H9 (cell line): ENCODE data around the gene GPR37L1. TPM values are rescaled to one million over a fixed set of nuclear protein-coding genes. Genes with fewer than 3 reads are reported as not detected.

Experiments used
- DNase-seq: peaks from one replicate; pipeline ENCODE4 v3.0.0-alpha.2; 2017
- H2AFZ ChIP-seq: one replicate; pipeline ENCODE4 v1.6.1; 2013; ENCODE audit warnings: mild to moderate bottlenecking, low read length, control low read depth, moderate library complexity
- H2AK5ac ChIP-seq: 2 replicates; pipeline ENCODE4 v1.6.1; 2013; ENCODE audit warnings: low read length, control low read depth, mixed read lengths; ENCODE audit not compliant: insufficient read length
- H2BK120ac ChIP-seq: one replicate; pipeline ENCODE4 v1.6.1; 2013; ENCODE audit warnings: low read depth, mild to moderate bottlenecking, low read length, control low read depth, inconsistent platforms; ENCODE audit not compliant: poor library complexity, severe bottlenecking
- H2BK12ac ChIP-seq: 2 replicates; pipeline ENCODE4 v1.6.1; 2013; ENCODE audit warnings: low read length, control low read depth, mixed read lengths, low read depth; ENCODE audit not compliant: insufficient read length
- H2BK15ac ChIP-seq: 2 replicates; pipeline ENCODE4 v1.6.1; 2013; ENCODE audit warnings: low read depth, low read length, control low read depth
- H2BK20ac ChIP-seq: one replicate; pipeline ENCODE4 v1.6.1; 2013; ENCODE audit warnings: low read depth, mild to moderate bottlenecking, low read length, control low read depth, inconsistent platforms; ENCODE audit not compliant: poor library complexity, severe bottlenecking
- H2BK5ac ChIP-seq: 2 replicates; pipeline ENCODE4 v1.6.1; 2013; ENCODE audit warnings: low read length, control low read depth, mixed read lengths; ENCODE audit not compliant: insufficient read length
- H3K14ac ChIP-seq: 2 replicates; pipeline ENCODE4 v1.6.1; 2013; ENCODE audit warnings: low read length, control low read depth; ENCODE audit not compliant: insufficient read depth
- H3K18ac ChIP-seq: 2 replicates; pipeline ENCODE4 v1.6.1; 2013; ENCODE audit warnings: low read depth, mild to moderate bottlenecking, mixed read lengths, low read length, control low read depth; ENCODE audit not compliant: insufficient read length
- H3K23ac ChIP-seq: 2 replicates; pipeline ENCODE4 v1.6.1; 2013; ENCODE audit warnings: low read length, control low read depth, mixed read lengths, low read depth; ENCODE audit not compliant: insufficient read length
- H3K23me2 ChIP-seq: 2 replicates; pipeline ENCODE4 v1.6.1; 2013; ENCODE audit warnings: low read depth, mild to moderate bottlenecking, mixed read lengths, low read length, control low read depth; ENCODE audit not compliant: insufficient read length, poor library complexity, severe bottlenecking
- H3K27ac ChIP-seq: 2 replicates; pipeline ENCODE4 v1.5.1; 2013; ENCODE audit warnings: low read length, control low read depth, mixed read lengths, low read depth; ENCODE audit not compliant: insufficient read length
- H3K27me3 ChIP-seq: 2 replicates; pipeline ENCODE4 v1.6.1; 2013; ENCODE audit warnings: low read length, control low read depth, inconsistent platforms; ENCODE audit not compliant: insufficient read depth
- H3K4ac ChIP-seq: 2 replicates; pipeline ENCODE4 v1.6.1; 2013; ENCODE audit warnings: low read depth, mild to moderate bottlenecking, control low read depth, inconsistent platforms, low read length, moderate library complexity
- H3K4me1 ChIP-seq: 2 replicates; pipeline ENCODE4 v1.6.1; 2013; ENCODE audit warnings: low read length, control low read depth, inconsistent platforms; ENCODE audit not compliant: insufficient read depth
- H3K4me2 ChIP-seq: 2 replicates; pipeline ENCODE4 v1.6.1; 2013; ENCODE audit warnings: low read length, control low read depth, mixed read lengths; ENCODE audit not compliant: insufficient read length, insufficient read depth
- H3K56ac ChIP-seq: 2 replicates; pipeline ENCODE4 v1.6.1; 2013; ENCODE audit warnings: low read depth, mild to moderate bottlenecking, mixed read lengths, low read length, control low read depth; ENCODE audit not compliant: insufficient read length
- H3K79me1 ChIP-seq: 2 replicates; pipeline ENCODE4 v1.6.1; 2013; ENCODE audit warnings: low read depth, mild to moderate bottlenecking, moderate library complexity, low read length, control low read depth, inconsistent platforms; ENCODE audit not compliant: insufficient read depth, poor library complexity, severe bottlenecking
- H3K79me2 ChIP-seq: 2 replicates; pipeline ENCODE4 v1.6.1; 2013; ENCODE audit warnings: low read length, control low read depth, inconsistent platforms; ENCODE audit not compliant: insufficient read depth
- H3K9ac ChIP-seq: 2 replicates; pipeline ENCODE4 v1.6.1; 2013; ENCODE audit warnings: low read length, control low read depth, mixed read lengths; ENCODE audit not compliant: insufficient read length; ENCODE audit errors: extremely low read depth
- H3K9me3 ChIP-seq: one replicate; pipeline ENCODE4 v1.6.1; 2013; ENCODE audit warnings: low read depth, low read length, inconsistent platforms; ENCODE audit not compliant: control insufficient read depth
- H3T11ph ChIP-seq: one replicate; pipeline ENCODE4 v1.6.1; 2013; ENCODE audit warnings: mild to moderate bottlenecking, low read length, control low read depth, inconsistent platforms
- H4K20me1 ChIP-seq: one replicate; pipeline ENCODE4 v1.6.1; 2013; ENCODE audit not compliant: control insufficient read depth, insufficient read length, insufficient read depth
- H4K5ac ChIP-seq: 2 replicates; pipeline ENCODE4 v1.6.1; 2013; ENCODE audit warnings: low read depth, mild to moderate bottlenecking, mixed read lengths, low read length, control low read depth; ENCODE audit not compliant: insufficient read length
- H4K8ac ChIP-seq: replicated peaks from 2 replicates; pipeline ENCODE4 v1.6.1; 2013; ENCODE audit warnings: low read length, control low read depth, mixed read lengths, low read depth; ENCODE audit not compliant: insufficient read length
- H4K91ac ChIP-seq: 2 replicates; pipeline ENCODE4 v1.6.1; 2013; ENCODE audit warnings: low read depth, mild to moderate bottlenecking, moderate library complexity, mixed read lengths, low read length, control low read depth; ENCODE audit not compliant: insufficient read length
- H3K27ac Mint-ChIP-seq, 3 experiments: 2 replicates in 2 of 3; 3 replicates in 1 of 3; pipeline ENCODE4 v1.8.0; 2020 to 2021; ENCODE audit warnings: mixed read lengths in 3 of 3, mild to moderate bottlenecking in 1 of 3, moderate library complexity in 1 of 3
- H3K27me3 Mint-ChIP-seq: 2 replicates; pipeline ENCODE4 v1.8.0; 2021; ENCODE audit warnings: low read depth, mild to moderate bottlenecking, moderate library complexity, mixed read lengths
- H3K36me3 Mint-ChIP-seq, 3 experiments: 2 replicates in 2 of 3; 3 replicates in 1 of 3; pipeline ENCODE4 v1.8.0; 2020 to 2021; ENCODE audit warnings: low read depth in 3 of 3, mixed read lengths in 3 of 3; ENCODE audit not compliant: insufficient read depth in 1 of 3
- H3K4me1 Mint-ChIP-seq, 2 experiments: 2 replicates each; pipeline ENCODE4 v1.8.0; 2020; ENCODE audit warnings: mixed read lengths in 2 of 2
- H3K4me3 Mint-ChIP-seq, 2 experiments: 2 replicates in 1 of 2; 3 replicates in 1 of 2; pipeline ENCODE4 v1.8.0; 2020 to 2021; ENCODE audit warnings: mild to moderate bottlenecking in 2 of 2, mixed read lengths in 2 of 2, moderate library complexity in 1 of 2
- H3K9me3 Mint-ChIP-seq, 2 experiments: 2 replicates in 1 of 2; 3 replicates in 1 of 2; pipeline ENCODE4 v1.8.0; 2020; ENCODE audit warnings: mild to moderate bottlenecking in 2 of 2, mixed read lengths in 2 of 2, moderate library complexity in 1 of 2
- WGBS: extraction: QIAGEN DNeasy Blood & Tissue Kit; methylation state at CpG from one replicate; pipeline ENCODE4 v1.1.7; 2013; ENCODE audit warnings: missing lambda C conversion rate, low lambda C conversion rate, mixed read lengths; ENCODE audit not compliant: insufficient read length; ENCODE audit errors: extremely low coverage; 5-methylcytosine and 5-hydroxymethylcytosine counted together
- total RNA-seq: library from RNA; stranded (reverse); gene quantifications from 2 replicates; pipeline ENCODE4 v1.2.1, GENCODE V29; 2021
- TF ChIP-seq, protein P1 (sequence below): fragments of 200-600 bp; sonication (generic); conservative IDR thresholded peaks from 3 replicates; pipeline ENCODE4 v1.8.0; 2021; ENCODE audit warnings: antibody characterized with exemption, mild to moderate bottlenecking

Gene GPR37L1
- total RNA-seq, 1 experiment from 2014 or later, result 0.11 TPM

DNA sequence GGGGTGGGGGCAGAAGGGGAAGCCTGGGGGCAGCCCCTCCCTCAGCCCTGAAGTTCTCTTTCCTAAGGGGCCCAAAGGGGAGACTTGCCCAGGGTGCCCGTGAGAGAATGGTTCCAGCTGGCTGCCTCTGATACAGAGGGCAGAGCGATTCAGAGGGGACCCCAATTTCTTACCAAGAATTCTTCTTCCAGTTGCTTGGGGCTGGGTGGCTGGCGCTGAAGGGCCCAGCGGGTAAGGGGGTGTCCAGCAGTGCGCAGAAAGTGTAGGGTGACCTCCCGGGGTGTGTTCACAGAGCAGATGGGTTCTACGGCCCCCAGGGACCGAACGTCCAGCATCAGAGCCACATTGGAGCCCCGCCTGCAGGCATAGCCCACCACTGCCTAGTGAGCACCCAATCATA is 35.2 kb downstream of the GPR37L1 start:
- Histone ChIP-seq H3K9ac (no peak overlapping the region), H3T11ph (no peak overlapping the region), H3K27me3 (no peaks in the 10 kb centered on the region; the same call in 1 of the 2 replicates), H3K4me2 (no peak overlapping the region), H2BK5ac (no peak overlapping the region), H2BK20ac (no peak overlapping the region), H3K9me3 (no peaks in the 10 kb centered on the region), H4K91ac (no peak overlapping the region), H4K5ac (no peak overlapping the region), H3K79me2 (no peaks in the 10 kb centered on the region), H3K79me1 (no peaks in the 10 kb centered on the region), H3K56ac (no peak overlapping the region), H3K23ac (no peak overlapping the region), H4K8ac (no peak overlapping the region), H3K27ac (no peak overlapping the region), H3K14ac (no peak overlapping the region), H2AFZ (no peak overlapping the region), H2BK12ac (no peak overlapping the region), H2BK15ac (no peak overlapping the region), H3K4me1 (peaks cover 8% of the 10 kb centered on the region; the same call in 1 of the 2 replicates), H2AK5ac (no peak overlapping the region), H4K20me1 (no peaks in the 10 kb centered on the region), H2BK120ac (no peak overlapping the region), H3K18ac (no peak overlapping the region), H3K23me2 (no peaks in the 10 kb centered on the region), H3K4ac (no peak overlapping the region)
- peaks cover 35 to 58% of the 10 kb centered on the region in 2 experiments for H3K4me1 Mint-ChIP-seq
- no CpG with 5 or more reads among the region's 10 CpGs for WGBS
- no peaks in the 10 kb centered on the region; a peak in 1 of 7 replicates for H3K36me3 Mint-ChIP-seq
- TF ChIP-seq, protein P1, sequence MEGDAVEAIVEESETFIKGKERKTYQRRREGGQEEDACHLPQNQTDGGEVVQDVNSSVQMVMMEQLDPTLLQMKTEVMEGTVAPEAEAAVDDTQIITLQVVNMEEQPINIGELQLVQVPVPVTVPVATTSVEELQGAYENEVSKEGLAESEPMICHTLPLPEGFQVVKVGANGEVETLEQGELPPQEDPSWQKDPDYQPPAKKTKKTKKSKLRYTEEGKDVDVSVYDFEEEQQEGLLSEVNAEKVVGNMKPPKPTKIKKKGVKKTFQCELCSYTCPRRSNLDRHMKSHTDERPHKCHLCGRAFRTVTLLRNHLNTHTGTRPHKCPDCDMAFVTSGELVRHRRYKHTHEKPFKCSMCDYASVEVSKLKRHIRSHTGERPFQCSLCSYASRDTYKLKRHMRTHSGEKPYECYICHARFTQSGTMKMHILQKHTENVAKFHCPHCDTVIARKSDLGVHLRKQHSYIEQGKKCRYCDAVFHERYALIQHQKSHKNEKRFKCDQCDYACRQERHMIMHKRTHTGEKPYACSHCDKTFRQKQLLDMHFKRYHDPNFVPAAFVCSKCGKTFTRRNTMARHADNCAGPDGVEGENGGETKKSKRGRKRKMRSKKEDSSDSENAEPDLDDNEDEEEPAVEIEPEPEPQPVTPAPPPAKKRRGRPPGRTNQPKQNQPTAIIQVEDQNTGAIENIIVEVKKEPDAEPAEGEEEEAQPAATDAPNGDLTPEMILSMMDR, result no peak
- DNase-seq, result no peak
- H3K27me3 Mint-ChIP-seq, result peaks cover 4% of the 10 kb centered on the region
- no peak overlapping the region for H3K27ac Mint-ChIP-seq
- H3K9me3 Mint-ChIP-seq, result no peaks in the 10 kb centered on the region
- H3K4me3 Mint-ChIP-seq, result no peak overlapping the region; a peak in 1 of 5 replicates
